Putamen (tissue), 1 donor: ENCODE data around the gene PHEX.
A peak's percentile ranks its signal among the peaks of the same experiment; 100 is the strongest.

Experiments
- DNase-seq: peaks from one replicate; pipeline ENCODE4 v3.0.0-alpha.2; 2016; ENCODE audit warnings: low spot score

Gene PHEX

GRCh38 chrX:22032084-22032483 is at the start of gene PHEX:
Gene PHEX (plus strand): TSS chrX:22032325. CDS start chrX:22033006, 681 bp downstream.
- no peak for DNase-seq

DNA sequence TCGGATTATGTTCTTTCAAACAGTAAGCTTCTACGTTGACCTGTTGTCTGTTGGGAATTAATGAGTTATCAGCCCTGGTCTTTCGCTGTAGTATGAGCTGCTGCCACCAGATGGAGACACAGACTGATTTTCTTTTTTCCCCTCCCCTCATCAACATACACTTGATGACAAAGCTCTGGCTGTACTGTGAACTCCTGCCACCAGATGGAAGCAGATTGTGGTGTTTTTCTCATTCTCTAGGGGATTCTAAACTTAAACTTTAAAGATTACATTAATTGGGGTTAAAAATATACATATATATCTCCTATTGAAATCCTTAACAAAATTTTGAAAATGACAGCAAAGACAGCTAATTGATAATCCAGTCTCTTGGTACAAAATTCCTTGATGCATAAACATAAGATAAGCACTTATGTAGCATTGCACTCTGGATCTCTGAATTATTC is 46.8 kb upstream of the PHEX start:
- DNase-seq, result peak; percentile 58

- no peak for DNase-seq
These were observed 45.5 kb upstream of the PHEX start for GRCh38 chrX:21986596-21986995.

DNA sequence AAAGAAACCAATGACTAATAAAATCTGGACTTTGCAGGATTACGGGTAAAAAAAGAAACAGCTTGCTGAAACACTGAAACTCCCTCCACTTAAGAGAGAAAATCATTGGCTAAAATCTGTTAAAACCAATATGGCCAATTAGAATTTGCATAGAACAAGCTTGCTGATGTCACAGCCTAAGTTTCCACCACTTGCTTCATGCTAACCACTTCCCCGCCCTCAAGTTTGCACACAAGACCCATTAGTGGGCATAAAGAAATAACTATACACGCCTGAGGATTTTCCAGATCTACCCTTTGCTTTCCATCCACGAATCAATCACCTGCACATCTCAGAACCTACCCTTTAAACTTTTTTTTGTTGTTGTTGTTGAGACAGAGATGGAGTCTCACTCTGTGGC is 42.7 kb upstream of the PHEX start:
- DNase-seq, result no peak

- no peak for DNase-seq
These were observed 41.3 kb upstream of the PHEX start for GRCh38 chrX:21990832-21991231.

- no peak for DNase-seq
These were observed 40.6 kb upstream of the PHEX start for GRCh38 chrX:21991504-21991903.

DNA sequence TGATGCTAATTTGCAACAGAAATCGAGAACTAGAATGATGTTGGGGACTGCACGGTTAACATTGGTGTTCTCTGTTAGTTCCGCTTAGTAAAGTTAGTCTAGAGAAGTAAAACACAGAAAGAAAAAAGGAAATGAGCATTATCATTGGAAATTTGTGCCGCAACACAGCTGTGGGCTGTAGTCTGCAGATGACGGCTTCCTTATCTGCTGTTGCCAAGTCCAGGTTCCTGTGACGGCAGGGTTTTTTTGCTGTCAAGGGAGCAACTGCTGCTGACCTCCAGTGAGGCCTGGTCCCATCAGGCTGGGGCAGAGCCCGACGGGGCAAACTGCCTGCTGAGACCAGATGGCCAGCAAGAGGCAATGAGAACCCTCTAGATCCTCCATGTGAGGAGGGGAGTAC is 38.9 kb upstream of the PHEX start:
- DNase-seq, result peak; percentile 18

DNA sequence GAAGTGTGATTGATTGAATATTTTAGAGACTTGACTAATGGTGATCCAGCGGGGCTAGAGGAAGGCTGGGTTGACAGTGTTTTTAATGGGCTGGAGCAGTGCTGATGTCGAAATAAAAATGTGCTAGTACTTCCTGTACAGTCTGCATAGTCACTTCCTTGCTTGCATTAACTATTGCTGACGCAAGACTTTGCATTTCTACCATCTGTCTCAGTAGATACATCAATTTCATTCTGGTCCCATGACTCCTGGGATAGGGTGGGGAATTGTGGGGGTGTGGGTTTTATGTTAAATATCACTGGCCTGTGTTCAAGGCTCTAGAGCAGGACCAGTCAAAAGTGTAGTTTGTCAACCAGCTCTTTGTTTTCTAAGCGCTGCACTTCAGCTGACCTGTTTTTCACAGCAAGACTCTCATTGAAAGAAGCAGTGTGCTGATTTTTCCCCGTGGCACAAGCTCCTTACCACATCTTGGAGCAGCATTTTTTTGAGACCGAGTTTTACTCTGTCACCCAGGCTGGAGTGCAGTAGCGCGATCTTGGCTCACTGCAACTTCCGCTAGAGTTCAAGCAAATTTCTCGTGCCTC is 35.2 kb upstream of the PHEX start:
- DNase-seq, result no peak

GRCh38 chrX:21998037-21998436 is 34.1 kb upstream of the PHEX start:
- DNase-seq, result no peak

GRCh38 chrX:22004866-22005265 is 27.3 kb upstream of the PHEX start:
- no peak for DNase-seq

DNA sequence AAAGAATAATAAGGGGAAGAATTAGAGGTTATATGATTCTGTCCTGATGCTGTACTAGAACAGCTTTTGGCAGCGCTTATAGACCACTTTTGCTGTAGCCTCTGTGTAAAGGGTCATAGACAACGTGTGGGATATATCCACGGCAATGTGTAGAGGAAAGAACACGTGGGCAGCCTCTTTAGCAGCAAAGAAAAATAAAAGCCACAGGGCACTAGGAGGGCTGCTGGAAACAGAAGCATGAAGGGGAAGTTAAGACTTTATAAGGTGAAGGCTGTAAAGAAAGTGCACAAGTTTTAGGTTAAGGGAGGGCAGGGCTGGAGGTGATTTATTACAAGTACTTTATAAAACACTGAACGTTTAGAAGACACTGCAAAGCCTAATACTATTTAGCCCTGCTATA is 20.1 kb upstream of the PHEX start:
- DNase-seq, result no peak

GRCh38 chrX:22012931-22013330 is 19.2 kb upstream of the PHEX start:
- DNase-seq, result no peak

DNA sequence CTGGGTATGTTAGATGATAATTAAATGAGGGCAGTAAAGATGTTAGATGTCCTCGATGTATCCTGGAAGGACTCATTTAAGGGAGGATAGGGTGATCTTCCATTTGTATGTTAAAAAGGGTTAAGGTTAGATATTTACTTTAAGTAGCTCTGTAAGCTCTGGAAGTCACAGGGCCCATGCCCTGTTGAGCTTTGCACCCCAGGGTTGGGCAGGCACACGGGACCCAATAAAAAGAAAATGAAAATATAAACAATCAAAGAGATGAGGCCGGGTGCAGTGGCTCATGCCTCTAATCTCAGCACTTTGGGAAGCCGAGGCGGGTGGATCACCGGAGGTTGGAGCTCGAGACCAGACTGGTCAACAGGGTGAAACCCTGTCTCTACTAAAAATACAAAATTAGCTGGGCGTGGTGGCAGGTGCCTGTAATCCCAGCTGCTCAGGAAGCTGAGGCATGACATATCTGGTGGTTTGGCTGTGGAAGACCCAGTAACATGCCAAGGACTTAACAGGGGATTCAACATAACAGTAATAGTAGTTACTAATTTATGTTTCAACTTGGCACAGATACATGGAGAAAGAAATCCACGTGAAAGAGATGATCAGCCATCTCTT is 16.9 kb upstream of the PHEX start:
- no peak for DNase-seq

DNA sequence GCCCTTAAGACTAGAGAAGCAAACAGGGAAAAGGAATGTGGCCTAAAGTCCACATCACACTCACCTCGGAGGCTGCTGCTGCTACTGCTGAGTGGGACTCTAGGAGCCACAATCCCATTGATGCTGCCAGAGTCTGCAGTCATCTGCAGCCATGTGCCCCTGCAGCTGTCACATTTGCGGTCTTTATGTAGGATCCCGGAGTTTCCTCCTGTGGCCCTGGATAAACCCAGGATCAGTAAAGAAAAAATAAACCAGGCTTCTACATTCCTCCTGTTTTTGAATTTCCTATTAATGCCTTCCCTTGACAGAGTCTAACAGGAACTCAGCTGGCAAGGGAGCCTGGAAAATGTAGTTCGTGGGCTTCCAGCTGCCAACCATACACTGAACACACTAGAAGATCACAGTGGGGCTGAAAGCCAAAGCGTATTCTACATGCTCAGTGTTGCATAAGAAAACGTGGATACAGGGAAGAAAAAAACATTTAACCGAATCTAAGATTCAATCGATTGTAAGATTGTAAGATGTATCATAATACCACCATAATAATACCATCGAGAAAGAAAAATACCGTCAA is 10.3 kb upstream of the PHEX start:
- DNase-seq, result no peak

DNA sequence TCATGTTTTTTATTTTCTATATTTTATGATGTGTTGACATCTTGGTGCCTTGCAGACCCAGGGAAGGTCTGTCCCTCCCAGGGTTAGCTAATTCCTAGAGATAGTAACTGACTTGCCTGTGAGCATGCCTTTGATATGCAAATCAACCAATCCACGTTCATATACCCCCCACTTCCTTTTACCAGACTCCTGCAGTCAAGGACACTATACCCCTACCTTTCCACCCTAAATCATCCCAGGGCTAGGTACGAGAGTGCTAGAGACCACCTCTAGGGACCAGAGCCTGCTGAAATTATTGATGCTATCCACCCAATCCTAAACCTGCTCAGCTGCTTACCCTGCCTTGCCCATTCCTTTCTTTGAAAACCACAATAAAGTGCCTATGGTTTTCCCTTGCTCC is 7.5 kb upstream of the PHEX start:
- DNase-seq, result no peak

DNA sequence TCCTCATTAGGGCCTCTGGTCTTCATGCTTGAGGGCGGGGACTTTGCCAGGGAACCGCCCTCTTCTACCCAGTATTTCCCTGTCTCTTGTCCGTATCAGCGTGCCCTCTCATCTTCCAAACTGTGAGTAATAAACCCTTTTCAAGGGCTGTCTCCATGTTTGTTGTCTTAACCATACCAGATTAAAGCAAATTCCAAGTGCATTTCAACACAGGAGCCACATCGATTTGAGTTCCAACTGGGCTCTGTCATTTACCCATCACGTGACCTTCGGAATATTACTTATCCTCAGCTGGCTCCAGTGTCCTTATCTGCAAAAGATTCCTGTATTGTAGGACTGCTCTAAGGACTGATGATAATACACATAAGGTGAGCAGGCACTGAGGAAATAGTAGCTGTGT is 6.4 kb upstream of the PHEX start:
- DNase-seq, result no peak

GRCh38 chrX:22026731-22027130 is 5.4 kb upstream of the PHEX start:
- DNase-seq, result no peak

GRCh38 chrX:22032506-22032905 is 381 bp downstream of the PHEX start:
- DNase-seq, result no peak

- DNase-seq, result no peak
These were observed 1.7 kb downstream of the PHEX start for GRCh38 chrX:22033818-22034217.

GRCh38 chrX:22035236-22035635 is 3.1 kb downstream of the PHEX start:
- DNase-seq, result no peak

DNA sequence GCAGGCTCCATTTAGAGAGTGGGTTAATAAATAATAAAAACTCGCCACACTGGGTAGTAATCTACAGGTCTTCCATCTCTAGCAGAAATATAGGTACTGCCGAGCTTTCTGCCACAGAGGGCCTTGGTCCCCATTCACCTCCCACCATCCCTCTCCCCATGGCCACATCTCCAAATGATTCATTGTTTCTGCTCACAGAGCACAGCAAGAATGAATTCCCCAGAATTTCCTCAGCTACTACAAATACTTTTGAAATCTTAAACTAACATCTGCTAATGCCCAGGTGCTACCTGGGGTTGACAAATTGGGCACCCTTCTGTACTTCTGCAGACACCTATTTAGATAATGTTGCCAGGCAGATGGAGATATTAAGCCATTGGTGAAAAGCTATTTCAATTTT is 5.1 kb downstream of the PHEX start:
- DNase-seq, result no peak

DNA sequence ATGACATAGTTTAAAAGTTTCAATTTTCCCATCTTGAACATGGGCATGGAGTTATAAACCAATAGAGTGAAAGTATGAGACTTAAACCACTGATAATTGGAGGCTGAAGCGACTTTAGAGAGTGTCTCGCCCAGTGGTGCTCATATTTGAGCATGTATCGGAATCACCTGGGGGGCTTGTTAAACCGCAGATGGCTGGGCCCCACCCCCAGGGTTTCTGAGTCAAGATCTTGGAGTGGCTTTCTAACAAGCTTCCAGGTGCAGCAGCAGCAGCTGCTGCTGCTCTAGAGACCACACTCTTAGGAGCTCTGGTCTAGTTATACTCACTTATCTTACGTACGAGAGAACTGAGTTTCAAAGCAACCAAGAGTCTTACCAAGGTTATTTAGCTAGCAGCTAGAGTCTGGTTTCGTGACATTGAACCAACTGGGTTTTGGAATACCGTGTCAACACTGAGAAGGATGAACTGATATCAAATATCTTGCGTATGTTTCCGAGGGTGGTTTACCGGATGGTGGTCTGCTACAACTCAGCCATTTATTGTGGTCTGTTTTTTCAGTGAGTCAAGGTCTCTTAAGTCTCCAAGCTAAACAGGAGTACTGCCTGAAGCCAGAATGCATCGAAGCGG is 5.9 kb downstream of the PHEX start:
- no peak for DNase-seq

DNA sequence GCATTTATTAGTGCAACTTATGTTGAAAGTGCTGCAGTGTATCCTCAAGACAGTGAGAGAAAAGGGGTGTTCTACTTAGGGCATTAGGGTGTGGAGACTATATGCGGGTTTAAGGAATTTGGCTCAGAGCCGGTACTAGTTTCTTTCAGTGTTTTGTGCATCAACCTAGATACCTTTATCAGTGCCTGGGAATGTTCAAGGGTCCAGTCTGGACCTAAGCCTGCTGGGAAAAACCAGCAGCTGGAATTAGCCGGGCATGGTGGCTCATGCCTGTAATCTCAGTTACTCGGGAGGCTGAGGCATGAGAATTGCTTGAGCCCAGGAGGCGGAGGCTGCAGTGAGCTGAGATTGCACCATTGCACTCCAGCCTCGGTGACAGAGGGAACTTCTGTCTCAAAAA is 7.4 kb downstream of the PHEX start:
- DNase-seq, result no peak
